CD8-positive, alpha-beta memory T cell (primary cell): ENCODE results near the gene ANKS6. TPM values are rescaled to one million over a fixed set of nuclear protein-coding genes. Genes with fewer than 3 reads are reported as not detected.
A peak's percentile ranks its signal among the peaks of the same experiment; 100 is the strongest.

ENCODE experiments used
- CTCF ChIA-PET: fragments of 350-600 bp; sonication (Branson Sonifier 250); formaldehyde crosslinking; loops from one replicate; lab custom pipeline; 2021; ENCODE audit warnings: antibody characterized with exemption; lab: Charles Lee
- POLR2A ChIA-PET: fragments of 350-600 bp; sonication (Branson Sonifier 250); formaldehyde crosslinking; loops from one replicate; lab custom pipeline; 2021; ENCODE audit warnings: antibody characterized with exemption; lab: Charles Lee
- DNase-seq, 5 donors: peaks; one replicate each; pipeline versions ENCODE4 v3.0.0 to v3.0.0-alpha.2; 2020 to 2022; ENCODE audit warnings: mixed read lengths in 1 of 5
- H3K27ac ChIP-seq: one replicate; pipeline ENCODE4 v1.7.0; 2013; ENCODE audit warnings: low read depth, mild to moderate bottlenecking, low read length, moderate library complexity
- H3K27me3 ChIP-seq: 2 replicates; pipeline ENCODE4 v1.7.0; 2013; ENCODE audit warnings: low read length, mild to moderate bottlenecking; ENCODE audit not compliant: insufficient read depth, poor library complexity, severe bottlenecking
- H3K36me3 ChIP-seq: 2 replicates; pipeline ENCODE4 v1.7.0; 2013; ENCODE audit warnings: mild to moderate bottlenecking, low read length, moderate library complexity; ENCODE audit not compliant: insufficient read depth
- H3K4me1 ChIP-seq: 2 replicates; pipeline ENCODE4 v1.7.0; 2013; ENCODE audit warnings: mild to moderate bottlenecking, low read length, moderate library complexity; ENCODE audit not compliant: insufficient read depth
- H3K4me3 ChIP-seq: 2 replicates; pipeline ENCODE4 v1.7.0; 2013; ENCODE audit warnings: mild to moderate bottlenecking, low read length
- H3K9me3 ChIP-seq: 2 replicates; pipeline ENCODE4 v1.7.0; 2013; ENCODE audit warnings: mild to moderate bottlenecking, low read length
- H3K27ac Mint-ChIP-seq, 8 donors: one replicate each; pipeline ENCODE4 v1.8.0; 2020 to 2021; ENCODE audit warnings: mixed read lengths in 8 of 8, mild to moderate bottlenecking in 6 of 8, inconsistent platforms in 3 of 8, moderate library complexity in 3 of 8
- H3K27me3 Mint-ChIP-seq, 2 donors: one replicate each; pipeline ENCODE4 v1.8.0; 2020 to 2021; ENCODE audit warnings: mixed read lengths in 2 of 2, mild to moderate bottlenecking in 1 of 2, moderate library complexity in 1 of 2
- H3K36me3 Mint-ChIP-seq, 3 donors: one replicate each; pipeline ENCODE4 v1.8.0; 2020 to 2021; ENCODE audit warnings: mixed read lengths in 3 of 3, inconsistent platforms in 1 of 3, mild to moderate bottlenecking in 1 of 3
- H3K4me1 Mint-ChIP-seq, 3 donors: one replicate each; pipeline ENCODE4 v1.8.0; 2020 to 2021; ENCODE audit warnings: mixed read lengths in 3 of 3, inconsistent platforms in 1 of 3, mild to moderate bottlenecking in 1 of 3
- H3K4me3 Mint-ChIP-seq, 7 donors: one replicate each; pipeline ENCODE4 v1.8.0; 2020 to 2021; ENCODE audit warnings: mixed read lengths in 7 of 7, mild to moderate bottlenecking in 6 of 7, moderate library complexity in 4 of 7, inconsistent platforms in 2 of 7
- H3K9me3 Mint-ChIP-seq, 5 donors: one replicate each; pipeline ENCODE4 v1.8.0; 2020 to 2022; ENCODE audit warnings: mixed read lengths in 5 of 5, mild to moderate bottlenecking in 3 of 5, moderate library complexity in 2 of 5, inconsistent platforms in 1 of 5
- polyA plus RNA-seq: library from polyadenylated mRNA; unstranded; fragments of 300-500 nt; fragmentation: Illumina TruSeq; gene quantifications from one replicate; pipeline ENCODE4 v1.2.3, GENCODE V29; 2021
- total RNA-seq, 2 experiments: library from RNA; stranded (reverse); gene quantifications; one replicate each; pipeline ENCODE4 v1.2.3, GENCODE V29; 2021

Gene ANKS6
- total and polyA plus RNA-seq, 3 experiments from 2014 or later, result 9.0 to 17.5 (median 16.8) TPM

DNA sequence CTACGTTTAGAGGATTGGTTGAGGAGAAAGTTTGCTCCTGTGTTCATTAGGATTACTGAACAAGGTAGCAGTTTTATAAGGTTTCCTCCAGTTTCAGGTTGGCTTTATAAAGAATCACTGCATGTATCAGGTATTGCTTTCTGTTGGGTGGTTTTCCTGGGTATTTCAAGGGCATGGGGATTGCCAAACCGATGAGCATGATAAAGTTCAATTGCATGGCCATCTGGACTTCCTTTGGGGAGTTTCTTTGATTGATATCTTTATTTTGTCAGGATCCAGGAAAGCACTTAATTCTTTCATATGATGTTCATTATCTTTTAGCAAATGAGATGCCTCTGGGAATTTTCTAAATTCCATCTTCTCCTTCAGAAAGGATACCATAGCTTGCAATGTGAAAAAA lies 77.3 kb downstream of the ANKS6 start:
- H3K36me3 ChIP-seq, result no peaks in the 10 kb centered on the region
- H3K36me3 Mint-ChIP-seq, result no peaks in the 10 kb centered on the region
- H3K27me3 Mint-ChIP-seq, result peaks cover 4 to 61% of the 10 kb centered on the region in 2 donors
- DNase-seq, result no peak
- no peak overlapping the region for H3K27ac ChIP-seq
- H3K4me1 Mint-ChIP-seq, result no peaks in the 10 kb centered on the region
- POLR2A ChIA-PET, result no interaction called here
- no peak overlapping the region for H3K27ac Mint-ChIP-seq
- no peaks in the 10 kb centered on the region for H3K4me1 ChIP-seq
- no peaks in the 10 kb centered on the region for H3K9me3 ChIP-seq
- H3K9me3 Mint-ChIP-seq, result peaks cover 0 to 2% (median 1%) of the 10 kb centered on the region in 5 donors
- no peak overlapping the region for H3K4me3 ChIP-seq
- CTCF ChIA-PET, result no interaction called here
- no peak overlapping the region for H3K4me3 Mint-ChIP-seq
- no peaks in the 10 kb centered on the region for H3K27me3 ChIP-seq

DNA sequence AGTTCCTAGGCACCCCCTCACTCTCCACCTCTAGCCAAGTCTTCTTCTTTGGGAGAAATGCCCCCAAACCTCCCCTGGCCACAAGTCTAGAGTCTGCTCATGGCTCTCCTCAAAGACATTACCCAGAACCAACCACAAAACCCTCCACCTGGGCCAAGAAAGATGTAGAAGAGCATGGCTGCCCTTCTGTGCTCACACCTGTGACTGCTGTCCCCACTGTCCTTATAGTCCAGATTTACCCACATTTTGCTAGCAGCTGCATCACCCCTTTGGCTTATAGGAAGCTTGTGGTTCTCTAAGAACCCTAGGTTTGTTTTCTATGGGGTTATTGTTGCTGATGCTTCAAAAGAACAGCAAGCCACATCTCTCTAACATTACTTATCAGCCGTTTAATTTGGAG lies 81.5 kb downstream of the ANKS6 start:
- Histone ChIP-seq H3K9me3 (no peaks in the 10 kb centered on the region), H3K27ac (no peak overlapping the region), H3K4me3 (no peak overlapping the region), H3K36me3 (no peaks in the 10 kb centered on the region), H3K4me1 (no peaks in the 10 kb centered on the region), H3K27me3 (no peaks in the 10 kb centered on the region)
- peaks cover 18 to 58% of the 10 kb centered on the region in 2 donors for H3K27me3 Mint-ChIP-seq
- no peak overlapping the region for H3K27ac Mint-ChIP-seq
- ChIA-PET CTCF (no interaction called here), POLR2A (no interaction called here)
- H3K4me3 Mint-ChIP-seq, result no peak overlapping the region
- H3K4me1 Mint-ChIP-seq, result peaks cover 0 to 2% (median 1%) of the 10 kb centered on the region in 3 donors
- peaks cover 0 to 1% (median 0%) of the 10 kb centered on the region in 5 donors for H3K9me3 Mint-ChIP-seq
- no peaks in the 10 kb centered on the region for H3K36me3 Mint-ChIP-seq
- DNase-seq, result no peak

DNA sequence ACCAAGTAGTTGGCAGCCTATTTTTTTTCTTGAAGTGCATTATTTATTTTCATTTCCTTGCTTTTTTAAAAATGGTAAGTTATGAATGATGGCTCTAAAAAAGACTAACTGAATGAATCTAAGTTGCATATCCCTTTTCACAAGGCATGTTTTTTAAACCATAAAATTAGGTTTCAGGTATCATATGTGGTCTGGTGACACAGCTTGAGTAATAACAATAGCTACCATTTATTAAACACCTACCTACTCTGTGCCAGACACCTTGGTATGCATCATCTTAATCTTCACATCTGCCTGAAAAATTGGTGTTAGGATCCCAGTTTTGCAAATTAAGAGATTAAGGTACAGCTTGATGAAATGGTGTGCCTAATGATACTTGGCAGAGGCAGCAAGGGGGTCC lies 83.4 kb downstream of the ANKS6 start:
- Histone ChIP-seq H3K27me3 (no peaks in the 10 kb centered on the region), H3K9me3 (no peaks in the 10 kb centered on the region), H3K4me1 (no peaks in the 10 kb centered on the region), H3K36me3 (no peaks in the 10 kb centered on the region), H3K27ac (no peak overlapping the region), H3K4me3 (no peak overlapping the region)
- peaks cover 2 to 9% (median 4%) of the 10 kb centered on the region in 3 donors for H3K4me1 Mint-ChIP-seq
- CTCF ChIA-PET, result no interaction called here
- H3K9me3 Mint-ChIP-seq, result no peaks in the 10 kb centered on the region
- H3K36me3 Mint-ChIP-seq, result no peaks in the 10 kb centered on the region
- no peak for DNase-seq
- no peak overlapping the region for H3K27ac Mint-ChIP-seq
- H3K27me3 Mint-ChIP-seq, result peaks cover 22 to 59% of the 10 kb centered on the region in 2 donors
- H3K4me3 Mint-ChIP-seq, result no peak overlapping the region
- POLR2A ChIA-PET, result no interaction called here

DNA sequence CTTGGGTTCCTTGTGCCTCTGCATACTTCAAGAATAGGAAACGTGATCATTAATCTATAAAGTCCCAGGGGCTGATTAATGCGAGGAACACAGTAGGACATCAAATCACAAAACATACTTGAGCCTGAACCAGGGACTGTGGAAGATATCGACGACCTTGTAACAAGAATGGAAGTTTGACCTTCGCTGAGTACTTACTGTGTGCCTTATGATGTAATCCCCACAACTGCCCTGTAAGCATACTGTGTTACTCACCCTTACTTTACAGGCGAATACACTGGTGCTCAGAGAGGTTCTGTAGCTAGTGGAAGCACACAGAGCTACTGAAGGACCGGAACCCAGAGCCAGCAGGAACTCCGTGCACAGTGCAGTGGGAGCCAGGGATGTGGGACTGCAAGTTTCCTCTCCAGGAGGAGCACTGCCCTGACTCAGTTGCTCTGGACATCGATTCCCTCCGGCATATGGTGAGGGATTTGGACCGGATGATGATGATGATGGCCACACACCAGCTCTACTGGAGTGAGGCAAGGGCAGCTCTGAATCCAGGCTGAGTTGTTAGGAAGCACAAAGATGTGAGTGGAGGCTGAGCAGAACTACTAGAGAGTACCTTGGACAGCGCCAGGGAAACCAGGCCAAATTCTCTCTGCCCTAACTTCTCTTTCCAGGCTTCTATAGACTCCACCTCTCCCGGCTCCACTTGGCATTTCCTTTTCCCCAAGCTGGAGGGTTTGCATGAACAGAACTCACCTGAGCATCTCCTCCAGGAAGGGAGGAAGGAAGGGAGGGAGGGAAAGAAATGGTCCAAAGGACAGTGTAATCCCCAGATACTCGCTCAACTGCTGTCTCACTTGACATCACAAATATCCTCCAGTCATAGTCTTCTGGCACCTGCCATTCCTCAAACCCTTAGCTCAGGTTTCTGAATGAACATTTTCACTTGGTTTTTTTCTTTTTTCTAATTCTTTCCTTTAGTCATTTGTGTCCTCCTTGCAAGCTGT lies 86.1 kb downstream of the ANKS6 start:
- Histone ChIP-seq H3K36me3 (no peaks in the 10 kb centered on the region), H3K27me3 (peaks cover 4% of the 10 kb centered on the region), H3K9me3 (no peaks in the 10 kb centered on the region), H3K4me1 (no peaks in the 10 kb centered on the region), H3K4me3 (no peak overlapping the region), H3K27ac (no peak overlapping the region)
- POLR2A ChIA-PET, result no interaction called here
- Mint-ChIP-seq H3K36me3 (no peaks in the 10 kb centered on the region), H3K4me1 (peaks cover 7 to 16% (median 11%) of the 10 kb centered on the region in 3 donors), H3K27ac (no peak overlapping the region), H3K27me3 (peaks cover 37 to 51% of the 10 kb centered on the region in 2 donors), H3K9me3 (no peaks in the 10 kb centered on the region), H3K4me3 (peak overlapping the region in 1 of 7 donors; percentile 37)
- no peak for DNase-seq
- CTCF ChIA-PET, result no interaction called here

DNA sequence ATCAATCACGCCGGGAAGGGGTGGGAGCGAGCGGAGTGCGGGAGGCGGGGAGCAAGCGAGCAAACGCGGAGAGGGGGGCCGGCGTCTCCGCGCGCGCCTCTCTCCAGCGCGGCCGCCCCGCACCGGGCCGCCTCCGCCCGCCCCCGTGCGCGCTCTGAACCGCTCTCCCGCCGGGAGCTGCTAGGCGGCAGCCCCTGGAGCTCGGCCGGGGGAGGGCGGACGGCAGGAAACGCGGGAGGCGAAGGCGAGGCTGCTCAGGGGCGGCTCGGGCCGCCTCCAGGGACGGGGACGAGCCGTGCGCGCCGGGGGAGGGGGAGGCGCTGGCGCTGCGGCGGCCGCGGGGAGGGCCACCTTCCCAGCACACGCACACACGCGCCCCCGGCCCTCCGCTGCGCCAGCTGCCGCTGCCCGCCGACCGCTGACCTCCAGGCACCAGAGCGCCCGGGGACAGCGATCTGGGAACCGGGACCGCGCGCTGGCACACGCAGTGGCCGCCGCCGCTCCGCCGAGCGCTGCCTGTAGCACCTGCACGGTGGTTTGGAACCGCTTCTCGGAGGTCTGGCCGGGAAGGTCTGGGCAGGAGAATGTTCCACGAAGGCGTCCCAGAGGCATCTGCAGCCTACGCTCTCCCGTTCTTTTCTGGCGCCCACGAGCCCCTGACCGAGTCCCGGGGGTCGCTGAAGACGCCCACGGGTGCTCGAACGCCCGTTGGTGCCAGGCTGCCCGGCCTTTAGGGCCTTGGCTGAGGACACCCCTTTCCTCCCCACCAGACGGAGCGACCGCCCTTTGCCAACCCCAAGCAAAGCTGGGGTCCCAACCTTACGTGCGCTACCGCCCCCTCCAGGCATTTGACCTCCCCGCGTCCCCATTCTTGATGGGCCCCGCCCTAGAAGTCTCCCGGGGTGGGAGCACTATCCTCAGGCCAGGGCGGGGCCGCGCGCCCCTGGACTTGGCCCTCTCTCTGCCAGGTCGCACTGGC lies 87.1 kb downstream of the ANKS6 start, which contains the start of gene GABBR2:
Gene GABBR2, minus strand, starts transcription at position 3 of the 979 bp plus-strand sequence. CDS start 198 bp downstream, outside the sequence.
- peaks cover 7 to 16% (median 11%) of the 10 kb centered on the region in 3 donors for H3K4me1 Mint-ChIP-seq
- peaks cover 37 to 61% of the 10 kb centered on the region in 2 donors for H3K27me3 Mint-ChIP-seq
- H3K36me3 ChIP-seq, result no peaks in the 10 kb centered on the region
- H3K9me3 Mint-ChIP-seq, result no peaks in the 10 kb centered on the region
- H3K27me3 ChIP-seq, result peaks cover 4% of the 10 kb centered on the region
- no peak within 1 kb of the TSS for H3K27ac ChIP-seq
- ChIA-PET CTCF (no interaction called here), POLR2A (no interaction called here)
- H3K36me3 Mint-ChIP-seq, result no peaks in the 10 kb centered on the region
- no peaks in the 10 kb centered on the region for H3K9me3 ChIP-seq
- no peak for DNase-seq
- peak within 1 kb of the TSS in 3 of 7 donors; percentile 37 to 65 (median 44) for H3K4me3 Mint-ChIP-seq
- H3K4me3 ChIP-seq, result no peak within 1 kb of the TSS
- no peaks in the 10 kb centered on the region for H3K4me1 ChIP-seq
- no peak within 1 kb of the TSS for H3K27ac Mint-ChIP-seq

DNA sequence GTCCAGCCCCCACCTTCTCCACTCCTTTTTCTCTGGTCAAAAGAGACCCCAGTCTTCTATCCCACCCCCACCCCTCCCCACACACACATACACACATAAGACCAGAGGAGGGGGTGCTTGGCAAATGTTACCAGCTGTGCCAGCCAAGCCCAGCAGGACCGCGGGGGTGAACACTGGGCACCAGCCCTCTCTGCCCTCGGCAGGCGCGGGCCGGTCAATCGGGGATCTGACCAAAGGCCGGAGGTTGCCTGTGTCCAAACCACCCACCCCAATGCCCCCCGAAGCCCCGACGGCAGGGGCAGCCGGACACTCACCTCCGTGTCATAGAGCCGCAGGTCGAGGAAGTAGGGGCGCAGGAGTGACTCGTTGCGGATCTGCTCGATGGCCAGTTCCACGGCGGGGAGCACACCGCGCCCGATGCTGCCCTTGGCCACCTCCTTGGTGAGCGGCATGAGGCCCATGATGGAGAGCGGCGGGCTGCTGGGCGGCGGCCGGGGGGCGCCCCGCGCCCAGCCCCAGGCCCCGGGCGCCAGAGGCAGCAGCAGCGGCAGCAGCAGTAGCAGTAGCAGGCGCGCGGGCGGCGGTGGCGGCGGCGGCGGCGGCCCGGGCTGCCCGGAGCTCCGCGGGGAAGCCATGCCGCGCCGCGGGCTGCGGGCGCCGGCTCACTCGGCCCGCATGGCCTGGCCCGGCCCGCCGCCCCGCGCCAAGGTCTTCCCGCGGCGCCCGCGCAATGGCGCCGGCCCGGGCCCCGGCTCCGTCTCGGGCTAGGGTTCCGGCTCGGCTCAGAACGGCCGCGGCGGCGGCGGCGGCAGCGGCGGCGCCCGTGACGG lies 88.0 kb downstream of the ANKS6 start:
- no peaks in the 10 kb centered on the region for H3K4me1 ChIP-seq
- H3K36me3 ChIP-seq, result no peaks in the 10 kb centered on the region
- DNase-seq, result no peak
- H3K27ac ChIP-seq, result no peak overlapping the region
- ChIA-PET POLR2A (no interaction called here), CTCF (no interaction called here)
- no peaks in the 10 kb centered on the region for H3K36me3 Mint-ChIP-seq
- H3K27ac Mint-ChIP-seq, result no peak overlapping the region
- H3K4me3 ChIP-seq, result no peak overlapping the region
- H3K27me3 Mint-ChIP-seq, result peaks cover 37 to 65% of the 10 kb centered on the region in 2 donors
- no peaks in the 10 kb centered on the region for H3K9me3 ChIP-seq
- H3K4me1 Mint-ChIP-seq, result peaks cover 7 to 16% (median 11%) of the 10 kb centered on the region in 3 donors
- H3K9me3 Mint-ChIP-seq, result no peaks in the 10 kb centered on the region
- H3K4me3 Mint-ChIP-seq, result peak overlapping the region in 2 of 7 donors; percentile 44 to 65
- H3K27me3 ChIP-seq, result peaks cover 4% of the 10 kb centered on the region
